WTC11 (cell line): ENCODE measurements around the gene CDKN2B. TPM values are rescaled to one million over a fixed set of nuclear protein-coding genes. Genes with fewer than 3 reads are reported as not detected.

Source experiments
- ATAC-seq: fragments of 200-7000 bp; cut with Tn5 transposase; 2 replicates; pipeline ENCODE4 v1.10.0; 2021; ENCODE audit warnings: mild to moderate bottlenecking, moderate library complexity
- CTCF ChIA-PET: fragments of 300-600 bp; sonication (Branson Sonifier 250); formaldehyde crosslinking; loops from one replicate; lab custom pipeline; 2021; ENCODE audit warnings: antibody characterized with exemption; lab: Charles Lee
- POLR2A ChIA-PET: fragments of 350-600 bp; sonication (Branson Sonifier 250); formaldehyde crosslinking; loops from one replicate; lab custom pipeline; 2021; ENCODE audit warnings: antibody characterized with exemption; lab: Charles Lee
- DNase-seq: peaks from one replicate; pipeline ENCODE4 v3.0.0; 2021; ENCODE audit warnings: low spot score
- H3K27ac Mint-ChIP-seq: 2 replicates; pipeline ENCODE4 v1.8.0; 2021; ENCODE audit warnings: mixed read lengths
- H3K27me3 Mint-ChIP-seq: 2 replicates; pipeline ENCODE4 v1.8.0; 2021; ENCODE audit warnings: low read depth, mild to moderate bottlenecking, moderate library complexity, mixed read lengths
- H3K36me3 Mint-ChIP-seq: 2 replicates; pipeline ENCODE4 v1.8.0; 2021; ENCODE audit warnings: mixed read lengths
- H3K4me1 Mint-ChIP-seq: 2 replicates; pipeline ENCODE4 v1.8.0; 2022; ENCODE audit warnings: mixed read lengths
- H3K4me3 Mint-ChIP-seq: 2 replicates; pipeline ENCODE4 v1.8.0; 2021; ENCODE audit warnings: mild to moderate bottlenecking, moderate library complexity, mixed read lengths
- H3K9me3 Mint-ChIP-seq: 2 replicates; pipeline ENCODE4 v1.8.0; 2021; ENCODE audit warnings: mixed read lengths
- CREB1 ChIP-seq: sonication (generic); formaldehyde crosslinking; IDR thresholded peaks from 2 replicates; pipeline ENCODE4 v1.8.0; 2023; ENCODE audit warnings: mild to moderate bottlenecking, missing genetic modification reagents
- ERG ChIP-seq: fragments of 250-450 bp; sonication (Bioruptor Pico); IDR thresholded peaks from 2 replicates; pipeline ENCODE4 v1.8.0; 2021; ENCODE audit warnings: mild to moderate bottlenecking
- ETV6 ChIP-seq: sonication (generic); formaldehyde crosslinking; IDR thresholded peaks from 2 replicates; pipeline ENCODE4 v1.8.1; 2022; ENCODE audit warnings: mild to moderate bottlenecking, missing genetic modification reagents
- GABPB1 ChIP-seq: sonication (generic); formaldehyde crosslinking; IDR thresholded peaks from 2 replicates; pipeline ENCODE4 v1.8.1; 2023; ENCODE audit warnings: mild to moderate bottlenecking, missing genetic modification reagents
- HMGA2 ChIP-seq: fragments of 250-450 bp; sonication (Bioruptor Pico); IDR thresholded peaks from 2 replicates; pipeline ENCODE4 v1.4.0; 2021; ENCODE audit warnings: mild to moderate bottlenecking, moderate library complexity
- KAT7 ChIP-seq: sonication (generic); formaldehyde crosslinking; IDR thresholded peaks from 2 replicates; pipeline ENCODE4 v1.8.1; 2023; ENCODE audit warnings: missing genetic modification reagents, mild to moderate bottlenecking, borderline replicate concordance
- NR1H2 ChIP-seq: sonication (generic); formaldehyde crosslinking; IDR thresholded peaks from 2 replicates; pipeline ENCODE4 v1.9.0; 2021; ENCODE audit warnings: mild to moderate bottlenecking, moderate library complexity, missing genetic modification reagents
- PRRX2 ChIP-seq: fragments of 250-450 bp; sonication (Bioruptor Pico); IDR thresholded peaks from 2 replicates; pipeline ENCODE4 v1.8.0; 2021; ENCODE audit warnings: mild to moderate bottlenecking
- RORB ChIP-seq: fragments of 250-450 bp; sonication (Bioruptor Pico); IDR thresholded peaks from 2 replicates; pipeline ENCODE4 v1.9.0; 2021; ENCODE audit warnings: mild to moderate bottlenecking
- SMAD3 ChIP-seq: sonication (generic); formaldehyde crosslinking; IDR thresholded peaks from 2 replicates; pipeline ENCODE4 v1.8.0; 2022; ENCODE audit warnings: missing genetic modification reagents, mild to moderate bottlenecking, borderline replicate concordance
- SMAD4 ChIP-seq: sonication (generic); formaldehyde crosslinking; IDR thresholded peaks from 2 replicates; pipeline ENCODE4 v1.8.0; 2022; ENCODE audit warnings: mild to moderate bottlenecking, missing genetic modification reagents
- SOX15 ChIP-seq: fragments of 250-450 bp; sonication (Bioruptor Pico); IDR thresholded peaks from 2 replicates; pipeline ENCODE4 v1.9.0; 2021; ENCODE audit warnings: mild to moderate bottlenecking
- TP53 ChIP-seq: sonication (generic); formaldehyde crosslinking; IDR thresholded peaks from 2 replicates; pipeline ENCODE4 v1.8.1; 2023; ENCODE audit warnings: mild to moderate bottlenecking, missing genetic modification reagents
- USF2 ChIP-seq: sonication (generic); formaldehyde crosslinking; IDR thresholded peaks from 2 replicates; pipeline ENCODE4 v1.8.1; 2023; ENCODE audit warnings: mild to moderate bottlenecking, missing genetic modification reagents, moderate library complexity
- ZBTB21 ChIP-seq: sonication (generic); formaldehyde crosslinking; IDR thresholded peaks from 2 replicates; pipeline ENCODE4 v1.8.1; 2023; ENCODE audit warnings: mild to moderate bottlenecking, missing genetic modification reagents, borderline replicate concordance
- ZNF317 ChIP-seq: sonication (generic); formaldehyde crosslinking; IDR thresholded peaks from 2 replicates; pipeline ENCODE4 v1.8.1; 2023; ENCODE audit warnings: low read depth, mild to moderate bottlenecking, moderate library complexity, missing genetic modification reagents, borderline replicate concordance
- ZNF396 ChIP-seq: fragments of 250-450 bp; sonication (Bioruptor Pico); IDR thresholded peaks from 2 replicates; pipeline ENCODE4 v1.8.0; 2021; ENCODE audit warnings: mild to moderate bottlenecking, moderate library complexity, borderline replicate concordance
- ZNF416 ChIP-seq: fragments of 250-450 bp; sonication (Bioruptor Pico); IDR thresholded peaks from 2 replicates; pipeline ENCODE4 v1.9.0; 2021; ENCODE audit warnings: mild to moderate bottlenecking, inconsistent platforms
- ZSCAN18 ChIP-seq: fragments of 250-450 bp; sonication (Bioruptor Pico); IDR thresholded peaks from 2 replicates; pipeline ENCODE4 v2.1.2; 2022; ENCODE audit warnings: mild to moderate bottlenecking, moderate library complexity
- total RNA-seq: library from RNA; stranded (reverse); gene quantifications from 3 replicates; pipeline ENCODE4 v1.2.3, GENCODE V29; 2021
- TF ChIP-seq, protein P1 (sequence below): sonication (generic); formaldehyde crosslinking; IDR thresholded peaks from 2 replicates; pipeline ENCODE4 v1.8.0; 2023; ENCODE audit warnings: missing genetic modification reagents, mild to moderate bottlenecking, borderline replicate concordance
- TF ChIP-seq, protein P2 (sequence below): sonication (generic); formaldehyde crosslinking; IDR thresholded peaks from 2 replicates; pipeline ENCODE4 v1.8.1; 2023; ENCODE audit warnings: mild to moderate bottlenecking, missing genetic modification reagents

The CDKN2B gene
- total RNA-seq, 1 experiment from 2014 or later: 0.13 TPM

- Mint-ChIP-seq H3K27me3 (peaks cover 100% of the 10 kb centered on the region), H3K9me3 (no peaks in the 10 kb centered on the region), H3K4me3 (peak overlapping the region; percentile 45), H3K36me3 (no peaks in the 10 kb centered on the region), H3K4me1 (peaks cover 63% of the 10 kb centered on the region), H3K27ac (no peak overlapping the region)
- DNase-seq (peak; percentile 64), ATAC-seq (peak; percentile 10)
- no peak for TF ChIP-seq KAT7
- no peak for TF ChIP-seq SMAD3
- no peak for TF ChIP-seq USF2
- no peak for TF ChIP-seq NR1H2 (CRISPR knock-in tag)
- TF ChIP-seq ZNF416 (CRISPR knock-in tag): no peak
- TF ChIP-seq ETV6 (CRISPR knock-in tag): no peak
- no peak for TF ChIP-seq CREB1
- TF ChIP-seq TP53 (CRISPR knock-in tag): no peak
- POLR2A ChIA-PET: interaction anchor here (0.6 to 1.0 kb wide), 2 partner anchors 166 to 414 kb away, joined by 3 read pairs; no protein-coding TSS in a partner anchor
- CTCF ChIA-PET: interaction anchor here (0.7 to 4.8 kb wide), 9 partner anchors 14 to 156 kb away, joined by 3 to 60 read pairs (median 4); partner anchors contain the start of gene CDKN2B
These were observed 39.8 kb downstream of the CDKN2B start for GRCh38 chr9:21969011-21969940.

GRCh38 chr9:21968331-21969010 is 40.6 kb downstream of the CDKN2B start:
- TF ChIP-seq GABPB1 (CRISPR knock-in tag) (no peak), RORB (no peak), USF2 (no peak), SMAD4 (CRISPR knock-in tag) (no peak), HMGA2 (CRISPR knock-in tag) (no peak), ZNF396 (CRISPR knock-in tag) (no peak), SMAD3 (no peak)
- TF ChIP-seq, protein P1, sequence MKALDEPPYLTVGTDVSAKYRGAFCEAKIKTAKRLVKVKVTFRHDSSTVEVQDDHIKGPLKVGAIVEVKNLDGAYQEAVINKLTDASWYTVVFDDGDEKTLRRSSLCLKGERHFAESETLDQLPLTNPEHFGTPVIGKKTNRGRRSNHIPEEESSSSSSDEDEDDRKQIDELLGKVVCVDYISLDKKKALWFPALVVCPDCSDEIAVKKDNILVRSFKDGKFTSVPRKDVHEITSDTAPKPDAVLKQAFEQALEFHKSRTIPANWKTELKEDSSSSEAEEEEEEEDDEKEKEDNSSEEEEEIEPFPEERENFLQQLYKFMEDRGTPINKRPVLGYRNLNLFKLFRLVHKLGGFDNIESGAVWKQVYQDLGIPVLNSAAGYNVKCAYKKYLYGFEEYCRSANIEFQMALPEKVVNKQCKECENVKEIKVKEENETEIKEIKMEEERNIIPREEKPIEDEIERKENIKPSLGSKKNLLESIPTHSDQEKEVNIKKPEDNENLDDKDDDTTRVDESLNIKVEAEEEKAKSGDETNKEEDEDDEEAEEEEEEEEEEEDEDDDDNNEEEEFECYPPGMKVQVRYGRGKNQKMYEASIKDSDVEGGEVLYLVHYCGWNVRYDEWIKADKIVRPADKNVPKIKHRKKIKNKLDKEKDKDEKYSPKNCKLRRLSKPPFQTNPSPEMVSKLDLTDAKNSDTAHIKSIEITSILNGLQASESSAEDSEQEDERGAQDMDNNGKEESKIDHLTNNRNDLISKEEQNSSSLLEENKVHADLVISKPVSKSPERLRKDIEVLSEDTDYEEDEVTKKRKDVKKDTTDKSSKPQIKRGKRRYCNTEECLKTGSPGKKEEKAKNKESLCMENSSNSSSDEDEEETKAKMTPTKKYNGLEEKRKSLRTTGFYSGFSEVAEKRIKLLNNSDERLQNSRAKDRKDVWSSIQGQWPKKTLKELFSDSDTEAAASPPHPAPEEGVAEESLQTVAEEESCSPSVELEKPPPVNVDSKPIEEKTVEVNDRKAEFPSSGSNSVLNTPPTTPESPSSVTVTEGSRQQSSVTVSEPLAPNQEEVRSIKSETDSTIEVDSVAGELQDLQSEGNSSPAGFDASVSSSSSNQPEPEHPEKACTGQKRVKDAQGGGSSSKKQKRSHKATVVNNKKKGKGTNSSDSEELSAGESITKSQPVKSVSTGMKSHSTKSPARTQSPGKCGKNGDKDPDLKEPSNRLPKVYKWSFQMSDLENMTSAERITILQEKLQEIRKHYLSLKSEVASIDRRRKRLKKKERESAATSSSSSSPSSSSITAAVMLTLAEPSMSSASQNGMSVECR (CRISPR knock-in tag): no peak
- POLR2A ChIA-PET: no interaction called here
- peak; percentile 5 for ATAC-seq
- peaks cover 60% of the 10 kb centered on the region for H3K4me1 Mint-ChIP-seq
- DNase-seq: peak; percentile 32
- CTCF ChIA-PET: interaction anchor here (1.1 to 4.8 kb wide), 4 partner anchors 21 to 155 kb away, joined by 3 to 60 read pairs (median 7); partner anchors contain the start of gene CDKN2B
- H3K36me3 Mint-ChIP-seq: no peaks in the 10 kb centered on the region
- peak overlapping the region; percentile 45 for H3K4me3 Mint-ChIP-seq
- no peak overlapping the region for H3K27ac Mint-ChIP-seq
- H3K9me3 Mint-ChIP-seq: no peaks in the 10 kb centered on the region
- H3K27me3 Mint-ChIP-seq: peaks cover 100% of the 10 kb centered on the region

DNA sequence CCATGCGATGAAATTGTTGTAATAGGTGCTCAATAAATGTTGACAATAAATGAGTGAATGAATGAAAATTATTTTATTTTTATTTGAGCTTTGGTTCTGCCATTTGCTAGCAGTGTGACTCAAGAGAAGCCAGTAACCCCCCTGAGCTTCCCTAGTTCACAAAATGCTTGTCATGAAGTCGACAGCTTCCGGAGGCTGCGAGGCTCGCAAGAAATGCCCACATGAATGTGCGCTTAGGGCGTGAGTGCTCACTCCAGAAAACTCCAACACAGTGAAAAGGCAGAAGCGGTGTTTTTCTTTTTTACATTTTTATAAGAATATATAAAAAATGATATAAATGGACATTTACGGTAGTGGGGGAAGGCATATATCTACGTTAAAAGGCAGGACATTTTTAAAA is 41.4 kb downstream of the CDKN2B start:
- Mint-ChIP-seq H3K27me3 (peaks cover 100% of the 10 kb centered on the region), H3K4me3 (peak overlapping the region; percentile 19; the same call in 1 of the 2 replicates), H3K36me3 (no peaks in the 10 kb centered on the region), H3K9me3 (no peaks in the 10 kb centered on the region), H3K4me1 (peaks cover 60% of the 10 kb centered on the region), H3K27ac (no peak overlapping the region)
- no peak for ATAC-seq
- CTCF ChIA-PET: interaction anchor here (1.1 to 4.8 kb wide), 3 partner anchors 28 to 154 kb away, joined by 3 to 60 read pairs (median 10); partner anchors contain the start of gene CDKN2B
- POLR2A ChIA-PET: no interaction called here
- no peak for DNase-seq
- TF ChIP-seq ZSCAN18: no peak
- TF ChIP-seq, protein P2, sequence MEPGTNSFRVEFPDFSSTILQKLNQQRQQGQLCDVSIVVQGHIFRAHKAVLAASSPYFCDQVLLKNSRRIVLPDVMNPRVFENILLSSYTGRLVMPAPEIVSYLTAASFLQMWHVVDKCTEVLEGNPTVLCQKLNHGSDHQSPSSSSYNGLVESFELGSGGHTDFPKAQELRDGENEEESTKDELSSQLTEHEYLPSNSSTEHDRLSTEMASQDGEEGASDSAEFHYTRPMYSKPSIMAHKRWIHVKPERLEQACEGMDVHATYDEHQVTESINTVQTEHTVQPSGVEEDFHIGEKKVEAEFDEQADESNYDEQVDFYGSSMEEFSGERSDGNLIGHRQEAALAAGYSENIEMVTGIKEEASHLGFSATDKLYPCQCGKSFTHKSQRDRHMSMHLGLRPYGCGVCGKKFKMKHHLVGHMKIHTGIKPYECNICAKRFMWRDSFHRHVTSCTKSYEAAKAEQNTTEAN (CRISPR knock-in tag): no peak
- no peak for TF ChIP-seq ZNF317 (CRISPR knock-in tag)
- TF ChIP-seq PRRX2 (CRISPR knock-in tag): no peak
- TF ChIP-seq ZBTB21 (CRISPR knock-in tag): no peak
- no peak for TF ChIP-seq SOX15 (CRISPR knock-in tag)
- no peak for TF ChIP-seq ERG (CRISPR knock-in tag)
